ENCODE data around the gene ARL13B.

- TF ChIP-seq CTCF (conservative IDR thresholded peaks at IDR 0.05 in 1 of 2, IDR thresholded peaks at IDR 0.05 in 1 of 2; ENCODE audit: extremely low read depth in 1 of 2, insufficient read depth in 1 of 2, low read depth in 1 of 2, low read length in 2 of 2) (no peak), EZH2 (IDR thresholded peaks at IDR 0.05; ENCODE audit: borderline replicate concordance, low read length) (no peak)
These were observed 43.4 kb upstream of the ARL13B start for GRCh38 chr3:93936549-93936948.
